K562 (cell line): ENCODE measurements around the gene KCTD8. TPM values are rescaled to one million over a fixed set of nuclear protein-coding genes. Genes with fewer than 3 reads are reported as not detected.

ENCODE experiments used
- ATAC-seq: fragments of 200-7000 bp; cut with Tn5 transposase; 3 replicates; pipeline ENCODE4 v1.9.1; 2020; ENCODE audit warnings: moderate library complexity
- BruUV-seq: library from RNA; stranded (reverse); fragments of 400-500 nt; replicated peaks from 2 replicates; lab custom pipeline; 2021; lab: Mats Ljungman, UMichigan
- CTCF ChIA-PET: fragments of 300-600 bp; formaldehyde crosslinking; extraction: SDS; loops from one replicate; lab custom pipeline; 2021; ENCODE audit warnings: low intra/inter-chr PET ratio; lab: Yijun Ruan, JAX
- POLR2A ChIA-PET: fragments of 300-600, 350-650 bp; sonication (Branson Sonifier 250); formaldehyde crosslinking; extraction: SDS; loops from one replicate; lab custom pipeline; 2021; ENCODE audit warnings: antibody characterized with exemption, inconsistent platforms; lab: Yijun Ruan, JAX
- DNase-seq, 4 experiments: peaks; one replicate each; pipeline versions ENCODE4 v3.0.0 to v3.0.0-alpha.2; 2011 to 2018; ENCODE audit warnings: low spot score in 3 of 4, mixed read lengths in 3 of 4; ENCODE audit errors: extremely low read depth in 1 of 4
- FAIRE-seq: peaks from 2 replicates; lab custom pipeline; 2011; peaks lifted over from hg19 to GRCh38; lab: Jason Lieb, UNC
- H2AFZ ChIP-seq: 2 replicates; pipeline ENCODE4 v1.6.0; 2011; ENCODE audit warnings: low read depth, low read length, control low read depth, inconsistent platforms
- H3K27ac ChIP-seq: fragments of 200-600 bp; 3 replicates; pipeline ENCODE4 v1.8.0; 2011; ENCODE audit warnings: low read depth, mild to moderate bottlenecking, control low read depth, inconsistent platforms, low read length, moderate library complexity, mixed read lengths; ENCODE audit errors: extremely low read depth
- H3K27me3 ChIP-seq, 2 experiments: fragments of 300-600 bp in 1 of 2; 2 replicates in 1 of 2; 3 replicates in 1 of 2; pipeline versions ENCODE4 v1.6.0 to v1.8.0; 2011; ENCODE audit warnings: inconsistent platforms in 2 of 2, low read length in 2 of 2, mild to moderate bottlenecking in 1 of 2, mixed read lengths in 1 of 2, moderate library complexity in 1 of 2; ENCODE audit not compliant: control insufficient read depth in 2 of 2, insufficient read depth in 2 of 2
- H3K36me3 ChIP-seq: fragments of 300-600 bp; 3 replicates; pipeline ENCODE4 v1.8.0; 2011; ENCODE audit warnings: mild to moderate bottlenecking, low read length, inconsistent platforms; ENCODE audit not compliant: control insufficient read depth, insufficient read depth
- H3K4me1 ChIP-seq, 2 experiments: fragments of 200-600 bp in 1 of 2; replicated peaks in 1 of 2; 2 replicates in 1 of 2; 3 replicates in 1 of 2; pipeline versions ENCODE4 v1.5.1 to v1.8.0; 2011; ENCODE audit warnings: inconsistent platforms in 2 of 2, low read length in 2 of 2, mild to moderate bottlenecking in 1 of 2, mixed read lengths in 1 of 2, moderate library complexity in 1 of 2; ENCODE audit not compliant: control insufficient read depth in 2 of 2, insufficient read depth in 2 of 2
- H3K4me2 ChIP-seq: 2 replicates; pipeline ENCODE4 v1.6.1; 2011; ENCODE audit warnings: low read length, control low read depth, inconsistent platforms, mixed read lengths; ENCODE audit not compliant: insufficient read depth
- H3K4me3 ChIP-seq: fragments of 200-600 bp; sonication (generic), shearing (Covaris generic); 2 replicates; pipeline ENCODE4 v1.5.1; 2016; ENCODE audit warnings: control low read depth, inconsistent platforms
- H3K79me2 ChIP-seq: fragments of 200-600 bp; 3 replicates; pipeline ENCODE4 v1.8.0; 2011; ENCODE audit warnings: low read length, inconsistent platforms; ENCODE audit not compliant: control insufficient read depth, insufficient read depth
- H3K9ac ChIP-seq, 2 experiments: 2 replicates each; pipeline versions ENCODE4 v1.6.0 to v1.6.1; 2011; ENCODE audit warnings: low read depth in 2 of 2, low read length in 2 of 2, control low read depth in 1 of 2, inconsistent platforms in 1 of 2, mild to moderate bottlenecking in 1 of 2, mixed read lengths in 1 of 2; ENCODE audit not compliant: insufficient read depth in 1 of 2
- H3K9me1 ChIP-seq: one replicate; pipeline ENCODE4 v1.6.0; 2011; ENCODE audit warnings: inconsistent platforms, mild to moderate bottlenecking, low read length, moderate library complexity; ENCODE audit not compliant: control insufficient read depth, insufficient read depth
- H3K9me3 ChIP-seq: replicated peaks from 2 replicates; pipeline ENCODE4 v1.5.1; 2011; ENCODE audit warnings: low read depth, low read length, inconsistent platforms; ENCODE audit not compliant: control insufficient read depth, insufficient read depth
- H4K20me1 ChIP-seq: replicated peaks from 2 replicates; pipeline ENCODE4 v1.6.1; 2011; ENCODE audit warnings: low read length, inconsistent platforms, mixed read lengths; ENCODE audit not compliant: control insufficient read depth, insufficient read depth
- CUX1 ChIP-seq: fragments of 200-800 bp; sonication (Bioruptor generic); IDR thresholded peaks from 2 replicates; pipeline ENCODE4 v1.6.1; 2016; ENCODE audit warnings: missing genetic modification characterization, missing compliant biosample characterization
- ETS2 ChIP-seq: IDR thresholded peaks from 2 replicates; pipeline ENCODE4 v1.6.1; 2016; ENCODE audit warnings: borderline replicate concordance, missing genetic modification characterization, mild to moderate bottlenecking, moderate library complexity, missing compliant biosample characterization; ENCODE audit not compliant: poor library complexity, severe bottlenecking
- FOXK1 ChIP-seq: sonication (generic); formaldehyde crosslinking; IDR thresholded peaks from 2 replicates; pipeline ENCODE4 v1.8.0; 2022; ENCODE audit warnings: missing genetic modification reagents, mild to moderate bottlenecking, borderline replicate concordance
- HMG20B ChIP-seq: fragments of 250-450 bp; sonication (Bioruptor Pico); IDR thresholded peaks from 2 replicates; pipeline ENCODE4 v1.5.0; 2021; ENCODE audit warnings: mild to moderate bottlenecking
- ILK ChIP-seq: fragments of 450-650 bp; IDR thresholded peaks from 2 replicates; pipeline ENCODE4 v1.6.1; 2016; ENCODE audit warnings: missing genetic modification characterization, low read depth, mild to moderate bottlenecking, missing compliant biosample characterization, moderate library complexity, borderline replicate concordance
- KDM1A ChIP-seq, 2 experiments: fragments of 450-650 bp; IDR thresholded peaks; 2 replicates each; pipeline ENCODE4 v1.6.1; 2016; ENCODE audit warnings: mild to moderate bottlenecking in 2 of 2
- NFIC ChIP-seq: fragments of 450-650 bp; IDR thresholded peaks from 2 replicates; pipeline ENCODE4 v1.6.1; 2017; ENCODE audit warnings: mild to moderate bottlenecking, inconsistent platforms
- NR3C1 ChIP-seq: sonication (generic); formaldehyde crosslinking; IDR thresholded peaks from 2 replicates; pipeline ENCODE4 v1.8.1; 2022; ENCODE audit warnings: missing genetic modification reagents
- ZNF146 ChIP-seq: IDR thresholded peaks from one replicate; pipeline ENCODE4 v1.6.1; 2018; ENCODE audit warnings: missing compliant biosample characterization; ENCODE audit not compliant: unreplicated experiment
- ZNF263 ChIP-seq: sonication (generic); formaldehyde crosslinking; IDR thresholded peaks from 2 replicates; pipeline ENCODE4 v1.8.0; 2022; ENCODE audit warnings: mild to moderate bottlenecking, missing genetic modification reagents, borderline replicate concordance
- ZNF584 ChIP-seq: fragments of 200-800 bp; sonication (Bioruptor generic); IDR thresholded peaks from 2 replicates; pipeline ENCODE4 v1.6.1; 2016; ENCODE audit warnings: low read depth, mild to moderate bottlenecking, missing genetic modification characterization, missing compliant biosample characterization
- WGBS: fragments of 100-300 bp; shearing (Covaris generic); methylation state at CpG from one replicate; pipeline ENCODE4 v1.1.6; 2016; ENCODE audit warnings: low coverage, mixed read lengths; ENCODE audit not compliant: insufficient coverage; ENCODE audit errors: missing lambda C conversion rate; 5-methylcytosine and 5-hydroxymethylcytosine counted together
- in situ Hi-C: fragments of 300-500 bp; cut with MboI; formaldehyde crosslinking; loops from 4 replicates; pipeline ENCODE4 v1.15.0; 2018; ENCODE audit warnings: inconsistent platforms, mixed read lengths
- intact Hi-C: fragments of 100-400 bp; cut with micrococcal nuclease; formaldehyde crosslinking; loops from 2 replicates; pipeline ENCODE4 v1.14.2; 2022
- polyA plus RNA-seq, 8 experiments: library from polyadenylated mRNA; depleted of rRNA in 4 of 8; stranded (reverse) in 5 of 8; unstranded in 3 of 8; fragments of >200 nt; fragmentation: Nextera tagmentation in 2 of 8; fragmentation: Illumina TruSeq in 1 of 8; extraction: Ambion mirVana in 2 of 8; extraction: Trizol in 1 of 8; gene quantifications; 2 replicates each; pipeline versions ENCODE4 v1.2.1 to v1.2.3, GENCODE V29; 2011 to 2014; ENCODE audit warnings: inconsistent platforms in 1 of 8, missing spikeins in 1 of 8
- total RNA-seq, 7 experiments: library from RNA; depleted of rRNA in 6 of 7; stranded (reverse); fragments of >200 nt in 6 of 7; fragmentation: Illumina TruSeq in 2 of 7; extraction: Trizol in 2 of 7; gene quantifications; 2 replicates each; pipeline versions ENCODE4 v1.2.1 to v1.2.3, GENCODE V29; 2011 to 2021; ENCODE audit warnings: low replicate concordance in 1 of 7
- TF ChIP-seq, protein P1 (sequence below): fragments of 450-650 bp; IDR thresholded peaks from 2 replicates; pipeline ENCODE4 v1.6.1; 2018; ENCODE audit not compliant: partially characterized antibody

Gene KCTD8
- total and polyA plus RNA-seq, 9 of the 15 experiments (the other 6 are each of a cell fraction or from before 2014, with no cell fraction given): not detected

- H3K27ac ChIP-seq: no peak overlapping the region
- no peak overlapping the region for H3K9ac ChIP-seq
- 0% methylated on average over 2 of the region's 2 CpGs for WGBS
- H3K79me2 ChIP-seq: no peaks in the 10 kb centered on the region
- intact Hi-C loops: no loop called here
- BruUV-seq: no TSS peak
- POLR2A ChIA-PET: no interaction called here
- no peaks in the 10 kb centered on the region for H3K36me3 ChIP-seq
- no peaks in the 10 kb centered on the region for H3K9me1 ChIP-seq
- no peak for FAIRE-seq
- no peaks in the 10 kb centered on the region for H3K27me3 ChIP-seq
- in situ Hi-C loops: no loop called here
- no peaks in the 10 kb centered on the region for H4K20me1 ChIP-seq
- H3K4me3 ChIP-seq: no peak overlapping the region
- no peaks in the 10 kb centered on the region for H3K9me3 ChIP-seq
- no peak for ATAC-seq
- H3K4me2 ChIP-seq: no peak overlapping the region
- no peaks in the 10 kb centered on the region for H3K4me1 ChIP-seq
- H2AFZ ChIP-seq: no peak overlapping the region
- DNase-seq: no peak
- CTCF ChIA-PET: no interaction called here
- TF ChIP-seq ZNF584 (no peak), ETS2 (no peak), ILK (tag) (no peak), CUX1 (CRISPR knock-in tag) (no peak), ZNF146 (CRISPR knock-in tag) (no peak), HMG20B (CRISPR knock-in tag) (no peak), ZNF263 (CRISPR knock-in tag) (no peak), NFIC (no peak), NR3C1 (CRISPR knock-in tag) (no peak), FOXK1 (no peak), KDM1A (IDR thresholded peaks at IDR 0.05) (no peak)
- TF ChIP-seq, protein P1, sequence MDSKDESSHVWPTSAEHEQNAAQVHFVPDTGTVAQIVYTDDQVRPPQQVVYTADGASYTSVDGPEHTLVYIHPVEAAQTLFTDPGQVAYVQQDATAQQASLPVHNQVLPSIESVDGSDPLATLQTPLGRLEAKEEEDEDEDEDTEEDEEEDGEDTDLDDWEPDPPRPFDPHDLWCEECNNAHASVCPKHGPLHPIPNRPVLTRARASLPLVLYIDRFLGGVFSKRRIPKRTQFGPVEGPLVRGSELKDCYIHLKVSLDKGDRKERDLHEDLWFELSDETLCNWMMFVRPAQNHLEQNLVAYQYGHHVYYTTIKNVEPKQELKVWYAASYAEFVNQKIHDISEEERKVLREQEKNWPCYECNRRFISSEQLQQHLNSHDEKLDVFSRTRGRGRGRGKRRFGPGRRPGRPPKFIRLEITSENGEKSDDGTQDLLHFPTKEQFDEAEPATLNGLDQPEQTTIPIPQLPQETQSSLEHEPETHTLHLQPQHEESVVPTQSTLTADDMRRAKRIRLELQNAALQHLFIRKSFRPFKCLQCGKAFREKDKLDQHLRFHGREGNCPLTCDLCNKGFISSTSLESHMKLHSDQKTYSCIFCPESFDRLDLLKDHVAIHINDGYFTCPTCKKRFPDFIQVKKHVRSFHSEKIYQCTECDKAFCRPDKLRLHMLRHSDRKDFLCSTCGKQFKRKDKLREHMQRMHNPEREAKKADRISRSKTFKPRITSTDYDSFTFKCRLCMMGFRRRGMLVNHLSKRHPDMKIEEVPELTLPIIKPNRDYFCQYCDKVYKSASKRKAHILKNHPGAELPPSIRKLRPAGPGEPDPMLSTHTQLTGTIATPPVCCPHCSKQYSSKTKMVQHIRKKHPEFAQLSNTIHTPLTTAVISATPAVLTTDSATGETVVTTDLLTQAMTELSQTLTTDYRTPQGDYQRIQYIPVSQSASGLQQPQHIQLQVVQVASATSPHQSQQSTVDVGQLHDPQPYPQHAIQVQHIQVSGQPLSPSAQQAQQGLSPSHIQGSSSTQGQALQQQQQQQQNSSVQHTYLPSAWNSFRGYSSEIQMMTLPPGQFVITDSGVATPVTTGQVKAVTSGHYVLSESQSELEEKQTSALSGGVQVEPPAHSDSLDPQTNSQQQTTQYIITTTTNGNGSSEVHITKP: no peak
Observed at GRCh38 chr4:44162538-44163270, 285.9 kb downstream of the KCTD8 start.
